T-helper 9 cell (primary cell): ENCODE measurements around the gene MAN1C1.

Experiments used
- DNase-seq: peaks from one replicate; pipeline ENCODE4 v3.0.0-alpha.2; 2020

MAN1C1 gene

DNA sequence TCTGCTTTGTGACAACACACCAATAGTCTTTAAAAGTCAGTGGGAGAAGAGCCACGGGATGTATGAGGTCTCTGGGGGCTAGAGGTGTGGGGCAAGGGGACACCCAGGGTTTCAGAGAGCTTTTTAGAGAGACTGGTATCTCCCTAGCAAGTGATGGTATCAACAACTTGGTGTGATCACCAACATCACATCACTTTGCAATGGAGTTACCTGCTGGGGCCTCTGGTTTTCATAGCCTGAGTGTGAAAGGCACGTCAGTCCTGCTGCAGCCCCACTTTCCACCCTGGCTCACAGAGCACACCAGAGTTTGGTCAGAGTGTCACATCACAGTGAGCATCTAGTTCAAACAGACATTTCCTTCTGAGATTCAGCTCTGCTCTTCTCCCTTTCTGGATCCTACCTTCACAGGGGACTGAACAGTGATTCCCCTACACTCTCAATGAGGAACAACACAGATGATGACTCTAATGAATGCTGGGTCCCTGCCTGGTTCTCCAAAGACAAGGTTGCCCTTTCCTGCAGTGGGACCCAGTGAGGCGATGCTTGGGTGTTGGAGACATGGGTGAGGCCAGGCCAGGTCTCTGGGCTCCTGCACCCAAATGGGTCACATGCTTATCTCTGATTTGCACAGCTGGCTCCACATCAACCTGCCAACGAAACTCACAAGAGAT lies 2.0 kb upstream of the MAN1C1 start:
- DNase-seq: no peak

DNA sequence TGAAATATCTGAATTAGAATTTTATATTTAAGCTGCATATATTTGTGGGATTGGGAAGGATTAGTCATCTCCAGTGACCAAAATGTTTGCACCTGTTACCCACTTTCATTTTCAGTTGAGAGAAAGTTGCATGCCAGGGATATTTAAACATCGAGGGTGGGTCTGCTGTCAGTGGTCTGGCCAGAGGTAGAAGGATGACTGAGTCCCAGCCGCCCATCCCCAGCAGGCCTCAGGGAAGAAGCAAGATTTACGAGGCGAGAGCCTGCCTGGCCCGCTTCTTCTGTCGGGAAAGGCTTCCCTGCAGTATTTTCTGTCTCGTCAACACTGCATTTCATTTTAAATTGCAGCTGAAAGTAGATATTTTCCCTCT lies 1.4 kb upstream of the MAN1C1 start:
- DNase-seq: no peak

DNA sequence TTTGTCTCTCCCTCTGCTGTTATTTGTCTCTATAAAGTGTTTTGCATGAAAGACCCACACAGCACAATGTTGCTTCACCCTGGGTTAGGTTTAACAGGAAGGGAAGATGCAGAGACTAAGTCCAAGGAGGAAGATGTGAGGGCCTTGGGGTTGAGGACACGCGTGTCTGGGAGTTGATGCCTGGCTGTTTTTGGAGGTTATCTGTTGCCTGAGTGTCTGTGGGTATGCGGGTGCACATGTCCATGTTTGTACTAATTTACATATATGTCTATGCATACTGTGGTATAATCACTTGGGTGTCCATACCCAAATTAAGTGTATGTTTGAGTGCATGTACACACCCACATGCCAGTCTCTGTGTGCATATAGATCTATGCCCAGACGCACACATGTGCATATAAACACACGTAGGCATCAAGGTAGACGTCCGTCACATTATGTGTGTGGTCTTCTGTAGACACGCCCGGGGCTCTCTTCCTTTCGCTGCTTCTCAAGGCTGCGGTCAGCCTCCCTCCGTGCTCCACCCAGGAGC lies 962 bp upstream of the MAN1C1 start:
- no peak for DNase-seq

DNA sequence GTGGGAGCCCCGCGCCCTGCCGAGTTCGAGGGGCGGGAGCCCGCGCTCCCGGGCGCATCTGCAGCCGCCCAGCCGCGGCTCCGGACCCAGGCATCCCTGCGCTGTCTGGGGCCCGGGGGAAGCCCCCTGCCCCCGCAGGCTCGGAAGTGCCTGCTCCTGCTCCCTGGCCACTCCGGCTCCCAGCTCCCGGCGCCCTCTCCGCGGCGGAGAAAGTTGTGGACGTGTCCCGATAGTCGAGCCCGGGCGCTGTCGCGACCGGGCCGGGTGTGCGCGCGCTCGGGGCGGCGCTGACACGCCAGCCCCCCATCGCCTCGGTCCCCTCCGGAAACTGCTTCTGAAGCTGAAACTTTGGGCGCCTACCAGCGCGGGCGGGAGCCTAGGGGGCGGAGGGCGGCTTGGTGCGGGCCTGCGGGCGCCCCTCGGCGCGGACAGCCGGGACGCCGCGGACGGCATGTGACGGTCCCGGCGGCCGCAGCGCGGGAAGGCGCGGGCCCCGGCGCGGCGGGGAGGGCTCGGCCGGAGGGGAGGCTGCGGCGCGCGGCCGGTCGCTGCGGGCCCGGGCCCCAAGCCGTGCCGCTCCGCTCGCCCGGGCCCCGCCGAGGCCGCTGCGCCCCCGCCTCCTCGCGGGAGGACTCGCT lies 515 bp downstream of the MAN1C1 start:
- DNase-seq: peak; percentile 21

DNA sequence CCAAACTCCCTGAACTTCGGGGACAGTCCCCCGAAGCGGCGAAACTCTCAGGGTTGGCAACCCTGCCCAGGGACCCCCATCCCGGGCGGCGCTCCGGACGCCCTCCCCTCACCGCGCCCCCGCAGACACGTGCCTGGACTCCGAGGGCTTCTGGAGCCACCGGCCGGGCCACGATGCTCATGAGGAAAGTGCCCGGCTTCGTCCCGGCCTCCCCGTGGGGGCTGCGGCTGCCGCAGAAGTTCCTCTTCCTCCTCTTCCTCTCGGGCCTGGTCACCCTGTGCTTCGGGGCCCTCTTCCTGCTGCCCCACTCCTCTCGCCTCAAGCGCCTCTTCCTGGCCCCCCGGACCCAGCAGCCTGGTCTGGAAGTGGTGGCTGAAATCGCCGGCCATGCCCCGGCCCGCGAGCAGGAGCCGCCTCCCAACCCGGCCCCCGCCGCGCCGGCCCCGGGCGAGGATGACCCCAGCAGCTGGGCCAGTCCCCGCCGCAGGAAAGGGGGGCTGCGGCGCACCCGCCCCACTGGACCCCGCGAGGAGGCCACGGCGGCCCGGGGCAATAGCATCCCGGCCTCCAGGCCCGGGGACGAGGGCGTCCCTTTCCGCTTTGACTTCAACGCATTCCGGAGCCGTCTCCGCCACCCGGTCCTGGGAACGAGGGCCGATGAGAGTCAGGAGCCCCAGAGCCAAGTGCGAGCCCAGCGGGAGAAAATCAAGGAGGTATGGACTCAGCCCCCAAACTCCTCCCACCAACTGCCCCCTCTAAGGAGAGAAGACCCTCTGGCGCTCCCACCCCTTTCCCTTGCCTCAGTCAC lies 1.2 kb downstream of the MAN1C1 start:
- DNase-seq: no peak

DNA sequence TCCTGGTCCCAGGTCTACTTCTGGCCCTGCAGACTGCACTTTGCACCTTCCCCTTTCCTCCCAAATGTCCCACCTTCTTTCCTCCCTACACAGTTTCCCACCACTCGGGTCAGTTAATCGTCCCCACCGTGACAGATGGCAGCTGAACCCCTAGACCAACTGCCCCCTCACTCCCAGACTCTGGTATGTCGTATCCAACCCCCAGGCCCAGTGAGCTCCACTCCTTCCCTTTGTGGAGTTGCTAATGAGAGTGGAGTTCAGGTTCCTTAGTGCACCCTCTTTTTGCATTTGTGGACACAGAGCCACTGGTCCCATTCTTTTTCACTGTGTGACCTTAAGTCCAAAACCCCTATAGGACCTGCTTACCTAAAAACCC lies 1.8 kb downstream of the MAN1C1 start:
- DNase-seq: no peak

DNA sequence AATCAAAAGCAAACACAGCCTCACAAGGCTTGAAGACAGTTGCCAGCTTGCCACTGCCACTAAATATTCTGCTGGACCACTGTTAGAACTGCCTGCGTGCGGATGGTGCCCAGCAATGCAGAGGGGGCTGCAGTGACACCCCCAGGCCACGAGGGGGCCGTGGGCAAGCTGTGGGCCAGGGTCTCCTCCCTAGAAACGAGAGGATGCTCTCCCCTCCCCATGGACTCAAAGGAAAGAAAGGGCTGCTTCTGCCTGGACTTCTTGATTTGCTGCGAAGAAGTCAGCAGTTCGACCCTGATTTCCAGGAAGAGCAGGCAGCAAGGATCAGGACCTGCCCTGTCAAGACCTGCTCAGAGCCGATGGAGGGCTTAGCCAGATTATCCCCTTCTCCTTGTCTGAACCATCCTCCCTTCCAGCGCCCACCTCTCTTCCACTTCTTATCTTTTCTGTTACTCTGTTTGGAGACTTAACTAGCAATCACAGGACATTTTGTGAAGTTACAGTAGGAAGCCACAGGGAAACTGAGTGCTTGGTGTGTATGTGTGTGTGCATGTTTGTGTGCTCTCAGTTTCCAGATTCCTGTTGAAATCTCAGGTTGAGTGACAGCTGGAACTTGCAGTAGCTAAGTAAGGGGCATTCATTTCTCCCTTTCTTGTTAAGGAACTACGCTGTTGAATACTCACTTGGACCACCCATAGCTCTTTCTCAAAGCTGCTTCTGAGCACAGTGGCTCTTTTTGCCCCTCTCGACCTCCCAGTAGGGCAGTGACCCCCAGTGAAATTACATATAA lies 2.7 kb downstream of the MAN1C1 start:
- DNase-seq: peak; percentile 45

DNA sequence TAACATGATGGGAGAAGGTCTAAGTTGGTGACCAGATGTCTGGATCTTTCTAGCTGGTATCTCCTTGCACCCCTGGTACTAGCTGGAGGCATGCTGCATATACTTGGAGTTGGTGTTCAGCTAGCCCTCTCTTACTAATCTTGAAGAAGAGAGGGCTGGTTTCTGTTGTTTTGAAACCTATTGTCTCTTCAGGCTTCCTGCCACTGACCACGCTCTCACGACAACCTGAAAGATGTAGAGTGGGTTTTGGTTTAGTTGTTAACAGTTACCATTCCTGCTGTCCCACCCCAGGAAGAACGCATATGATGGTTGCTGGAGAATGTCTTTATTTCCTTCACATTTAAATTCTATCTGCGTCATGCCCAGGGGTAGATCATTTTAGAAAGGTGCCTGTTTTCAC lies 3.6 kb downstream of the MAN1C1 start:
- DNase-seq: no peak

DNA sequence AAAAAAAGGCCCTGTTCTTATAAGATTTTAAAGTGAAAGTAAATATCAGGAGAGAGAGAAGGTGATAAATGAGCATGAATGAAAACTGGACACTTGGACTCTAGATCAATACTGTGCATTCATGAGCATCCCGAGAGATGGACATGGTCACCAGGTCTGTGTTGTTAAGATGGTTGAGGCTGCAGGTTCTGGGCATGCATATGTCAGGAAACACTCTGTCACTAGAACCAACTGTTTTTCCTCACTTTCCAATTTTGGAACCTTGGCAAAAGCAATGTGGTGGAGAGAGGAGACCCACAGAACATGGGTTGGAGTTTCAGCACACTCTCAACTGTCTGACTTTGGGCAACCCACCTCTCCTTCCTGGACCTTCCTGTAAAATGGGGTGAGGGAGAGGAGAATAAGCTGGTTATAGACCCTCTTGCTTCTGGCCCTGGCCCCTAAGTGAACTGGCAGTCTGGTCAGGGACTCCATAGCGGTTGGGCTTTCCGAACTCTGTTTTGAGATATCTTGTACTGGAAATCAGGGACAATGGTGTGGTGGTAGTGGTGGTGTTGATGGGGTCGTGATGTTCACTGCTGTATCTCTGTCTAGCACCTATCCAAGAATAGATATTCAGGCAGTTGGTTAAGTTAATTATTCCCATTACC lies 4.2 kb downstream of the MAN1C1 start:
- no peak for DNase-seq

DNA sequence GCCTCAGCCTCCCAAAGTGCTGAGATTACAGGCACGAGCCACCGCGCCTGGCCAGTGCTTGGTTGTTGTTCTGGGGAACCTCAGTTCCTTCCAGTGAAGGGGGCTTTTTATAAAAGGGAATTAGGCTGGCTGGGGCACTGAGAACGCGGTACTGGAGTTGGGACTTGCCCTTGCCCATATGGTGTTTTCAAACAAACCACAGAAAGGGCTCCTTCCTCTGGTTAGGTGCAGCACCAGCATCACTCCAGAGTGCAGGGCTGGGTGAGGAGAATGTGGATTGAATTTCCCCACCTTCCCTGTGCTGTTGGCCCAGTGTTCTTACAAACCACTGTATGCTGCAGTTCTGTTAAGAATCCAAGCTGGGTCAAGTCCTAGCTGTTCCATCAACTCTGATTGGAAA lies 5.3 kb downstream of the MAN1C1 start:
- no peak for DNase-seq

DNA sequence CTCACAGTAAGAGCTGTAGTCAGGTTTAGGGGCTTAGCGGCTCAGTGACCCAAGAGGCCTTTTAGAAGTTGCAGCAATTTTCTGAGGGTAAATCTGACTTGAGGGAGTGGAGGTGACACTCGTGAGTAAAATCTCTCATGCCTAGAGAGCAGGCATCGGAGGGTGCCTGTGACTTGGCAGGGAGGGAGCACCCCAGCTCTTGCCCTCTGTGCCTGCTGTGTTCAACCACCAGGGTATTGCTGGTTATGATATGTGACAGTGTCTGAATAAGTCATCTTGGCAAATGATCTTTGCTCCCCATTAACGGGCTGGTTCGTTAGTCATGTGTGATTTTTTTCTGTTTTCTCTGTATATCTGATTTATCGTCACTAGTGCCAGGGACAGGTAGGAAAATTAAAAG lies 5.9 kb downstream of the MAN1C1 start:
- DNase-seq: no peak

DNA sequence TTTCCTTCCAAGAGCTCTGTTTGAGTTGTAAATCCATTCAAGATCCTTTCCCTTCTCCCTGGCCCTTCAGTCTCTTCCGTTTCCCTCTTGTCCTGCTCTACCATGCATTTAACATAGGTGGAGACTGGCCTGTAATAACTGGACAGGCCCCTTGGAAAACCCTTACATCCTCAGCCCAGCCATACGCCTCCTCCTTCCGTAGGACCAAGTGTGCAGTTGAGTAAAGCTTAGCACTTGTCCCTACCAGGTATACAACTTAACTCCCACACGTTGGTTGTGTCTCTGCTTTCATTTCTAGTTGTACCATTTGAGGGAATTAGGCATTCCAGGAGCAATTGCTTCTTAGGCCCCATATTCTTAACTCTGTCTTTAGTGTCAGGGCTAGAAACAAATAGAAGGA lies 6.4 kb downstream of the MAN1C1 start:
- DNase-seq: no peak

DNA sequence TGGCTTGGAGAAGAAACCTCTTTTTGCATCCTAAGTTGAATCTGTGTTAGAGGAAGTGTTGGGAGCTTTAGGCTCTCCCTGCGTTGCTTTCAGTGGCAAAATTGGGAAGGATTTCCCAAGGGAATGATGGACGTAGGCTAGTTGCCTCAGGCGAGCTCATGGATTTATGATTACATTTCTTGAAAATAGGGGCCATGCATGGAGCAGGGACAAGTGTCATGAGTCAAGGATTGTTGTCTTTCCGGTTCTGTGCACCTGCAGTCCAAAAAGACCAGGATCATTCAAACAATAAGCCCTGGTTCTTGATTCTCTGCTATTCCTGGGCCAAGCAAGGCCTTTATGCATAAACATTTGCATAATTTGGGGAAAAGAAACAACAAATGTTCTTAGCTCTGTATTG lies 7.1 kb downstream of the MAN1C1 start:
- no peak for DNase-seq

DNA sequence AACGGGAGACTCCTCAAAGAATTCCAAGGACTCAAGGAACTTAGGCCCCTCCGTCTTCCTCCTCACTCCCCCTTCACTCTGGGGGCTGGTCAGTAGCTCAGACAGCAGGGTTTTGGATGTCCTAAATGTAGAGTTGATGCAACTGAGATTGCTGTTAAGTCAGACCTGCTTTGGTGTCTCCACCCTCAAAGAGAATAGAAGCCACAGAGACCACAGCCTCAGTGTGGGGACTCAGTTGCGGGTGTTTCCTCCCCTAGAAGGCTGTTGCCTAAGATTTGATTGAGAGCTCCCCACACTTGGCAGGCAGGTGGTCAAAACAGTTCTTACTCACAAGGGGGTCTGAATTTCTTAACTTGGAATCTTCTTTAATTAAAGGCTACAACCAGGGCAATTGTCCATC lies 7.6 kb downstream of the MAN1C1 start:
- DNase-seq: no peak

DNA sequence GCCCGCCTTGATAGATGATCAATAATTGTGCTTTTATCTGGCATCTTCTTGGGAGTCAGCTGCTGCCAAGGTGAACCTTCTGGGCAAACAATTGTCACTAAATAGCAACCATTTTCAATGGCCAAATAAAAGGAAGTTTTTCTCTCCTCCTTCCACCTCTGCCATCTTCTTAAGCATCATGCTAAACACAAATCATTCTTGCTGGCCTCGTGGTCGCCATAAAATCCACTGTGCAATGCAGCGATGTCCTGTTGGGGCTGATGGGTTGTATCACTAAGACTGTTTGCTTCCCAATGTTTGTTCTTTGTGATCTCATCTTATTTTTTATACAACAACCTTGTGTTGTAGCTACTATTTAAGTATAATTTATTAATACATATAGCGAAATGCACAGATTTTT lies 8.0 kb downstream of the MAN1C1 start:
- DNase-seq: no peak

DNA sequence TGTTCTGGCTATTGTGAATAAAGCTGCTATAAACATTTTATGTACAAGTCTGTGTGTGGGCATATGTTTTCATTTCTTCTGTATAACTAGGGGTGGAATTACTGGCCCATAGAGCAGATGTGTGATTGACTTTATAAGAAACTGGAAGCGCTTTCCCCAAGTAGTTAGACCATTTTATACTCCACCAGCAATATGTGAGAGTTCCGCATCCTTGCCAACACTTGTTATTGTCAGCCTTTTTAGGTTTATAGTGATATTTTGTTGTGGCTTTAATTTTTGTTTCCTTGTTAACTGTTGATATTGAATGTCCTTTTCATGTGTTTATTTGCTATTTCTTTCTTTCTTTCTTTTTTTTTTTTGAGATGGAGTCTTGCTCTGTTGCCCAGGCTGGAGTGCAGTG lies 9.4 kb downstream of the MAN1C1 start:
- no peak for DNase-seq

DNA sequence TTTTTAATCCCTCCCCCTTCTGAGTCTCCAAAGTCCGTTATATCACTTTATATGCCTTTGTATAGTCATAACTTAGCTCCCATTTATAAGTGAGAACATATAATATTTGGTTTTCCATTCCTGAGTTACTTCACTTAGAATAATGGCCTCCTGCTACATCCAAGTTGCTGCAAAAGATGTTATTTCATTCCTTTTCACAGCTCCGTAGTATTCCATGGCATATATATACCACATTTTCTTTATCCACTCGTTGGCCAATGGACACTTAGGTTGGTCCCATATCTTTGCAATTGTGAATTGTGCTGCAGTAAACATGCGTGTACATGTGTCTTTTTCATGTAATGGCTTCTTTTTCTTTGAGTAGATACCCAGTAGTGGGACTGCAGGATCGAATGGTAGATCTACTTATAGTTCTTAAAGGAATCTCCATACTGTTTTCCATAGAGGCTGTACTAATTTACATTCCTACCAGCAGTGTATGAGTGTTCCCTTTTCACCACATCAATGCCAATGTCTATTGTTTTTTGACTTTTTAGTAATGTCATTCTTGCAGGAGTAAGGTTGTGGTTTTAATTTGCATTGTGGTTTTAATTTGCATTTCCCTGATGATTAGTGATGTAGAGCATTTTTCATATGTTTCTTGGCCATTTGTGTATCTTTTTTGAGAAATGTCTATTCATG lies 12.3 kb downstream of the MAN1C1 start:
- no peak for DNase-seq

DNA sequence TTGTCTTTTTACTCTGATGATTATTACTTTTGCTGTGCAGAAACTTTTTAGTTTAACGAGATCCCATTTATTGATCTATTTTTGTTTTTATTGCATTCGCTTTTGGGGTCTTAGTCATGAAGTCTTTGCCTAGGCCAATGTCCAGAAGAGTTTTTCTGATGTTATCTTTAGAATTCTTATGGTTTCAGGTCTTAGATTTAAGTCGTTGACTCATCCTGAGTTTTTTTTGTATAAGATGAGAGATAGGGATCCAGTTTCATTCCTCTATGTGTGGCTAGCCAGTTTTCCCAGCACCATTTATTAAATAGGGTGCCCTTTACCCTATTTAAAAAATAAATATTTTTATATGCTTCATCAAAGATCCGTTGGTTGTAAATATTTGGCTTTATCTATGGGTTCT lies 13.2 kb downstream of the MAN1C1 start:
- no peak for DNase-seq

DNA sequence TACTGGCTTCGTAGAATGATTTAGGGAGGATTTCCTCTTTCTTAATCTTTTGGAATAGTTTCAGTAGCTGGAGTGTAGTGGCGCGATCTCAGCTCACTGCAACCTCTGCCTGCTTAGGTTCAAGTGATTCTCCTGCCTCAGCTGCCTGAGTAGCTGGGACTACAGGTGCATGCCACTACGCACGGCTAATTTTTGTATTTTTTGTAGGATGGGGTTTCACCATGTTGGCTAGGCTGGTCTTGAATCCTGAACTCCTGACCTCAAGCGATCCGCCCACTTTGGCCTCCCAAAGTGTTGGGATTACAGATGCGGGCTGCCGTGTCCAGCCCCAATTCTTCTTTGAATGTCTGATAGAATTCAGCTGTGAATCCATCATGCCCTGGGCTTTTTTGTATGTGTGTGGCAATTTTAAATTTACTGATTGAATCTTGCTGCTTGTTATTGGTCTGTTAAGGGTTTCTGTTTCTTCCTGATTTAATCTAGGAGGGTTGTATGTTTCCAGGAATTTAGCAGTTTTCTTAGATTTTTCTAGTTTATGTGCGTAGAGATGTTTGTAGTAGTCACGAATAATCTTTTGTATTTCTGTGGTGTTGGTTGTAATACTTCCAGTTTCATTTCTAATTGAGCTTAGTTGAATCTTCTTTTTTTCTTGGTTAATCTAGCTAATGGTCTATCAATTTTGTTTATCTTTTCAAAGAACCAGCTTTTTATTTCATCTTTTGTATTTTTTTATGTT lies 15.3 kb downstream of the MAN1C1 start:
- DNase-seq: no peak

DNA sequence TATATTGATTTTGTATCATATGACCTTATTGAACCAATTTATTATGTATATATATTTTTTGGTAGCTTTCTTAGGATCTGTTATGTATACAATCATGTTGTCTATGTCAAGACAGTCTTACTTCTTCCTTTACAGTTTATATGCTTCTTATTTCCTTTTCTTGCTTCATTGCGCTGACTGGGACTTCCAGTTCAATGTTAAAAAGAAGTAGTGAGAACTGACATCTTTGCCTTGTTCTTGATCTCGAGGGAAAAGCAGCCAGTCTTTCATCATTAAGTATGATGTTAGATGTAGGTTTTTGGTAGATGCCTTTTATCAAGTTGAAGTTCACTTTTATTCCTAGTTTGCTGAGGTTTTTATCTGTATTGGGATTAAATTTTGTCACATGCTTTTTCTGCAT lies 17.5 kb downstream of the MAN1C1 start:
- no peak for DNase-seq

DNA sequence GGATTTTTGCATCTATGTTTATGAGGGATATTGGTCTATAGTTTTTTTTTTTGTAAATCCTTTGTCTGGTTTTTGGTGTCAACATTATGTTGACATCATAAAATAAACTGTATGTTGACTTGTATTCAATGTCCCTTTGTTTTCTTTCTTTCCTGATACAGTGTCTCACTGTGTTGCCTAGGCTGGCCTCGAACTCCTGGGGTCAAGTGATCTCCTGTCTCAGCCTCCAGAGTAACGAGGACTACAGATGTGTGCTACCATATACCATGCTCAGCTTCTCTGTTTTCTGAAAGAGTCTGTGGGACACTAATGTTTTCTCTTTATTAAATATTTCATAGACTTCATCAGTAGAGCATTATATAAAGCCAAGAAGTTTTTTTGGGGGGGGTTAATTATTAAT lies 18.3 kb downstream of the MAN1C1 start:
- DNase-seq: no peak
